ENCODE results near the gene UBL4B. TPM values are rescaled to one million over a fixed set of nuclear protein-coding genes. Genes with fewer than 3 reads are reported as not detected.

Gene UBL4B
- total and polyA plus RNA-seq, 2 experiments from 2014 or later, result not detected

- H3K27ac Mint-ChIP-seq, result no peak overlapping the region
- peaks cover 29% of the 10 kb centered on the region for H3K9me3 Mint-ChIP-seq
- H3K36me3 Mint-ChIP-seq (ENCODE audit: low read depth), result peaks cover 8% of the 10 kb centered on the region
- peaks cover 20% of the 10 kb centered on the region for H3K27me3 Mint-ChIP-seq (ENCODE audit: insufficient read depth, low read depth, poor library complexity)
- DNase-seq (ENCODE audit: low spot score), result no peak
- H3K36me3 ChIP-seq (ENCODE audit: insufficient read depth), result no peaks in the 10 kb centered on the region
- no peaks in the 10 kb centered on the region; the same call in 1 of the 2 replicates for H3K4me1 ChIP-seq (ENCODE audit: insufficient read depth)
- 0 out of 2 replicates have a peak, but pooled peaks cover 8% of the 10 kb centered on the region for H3K9me2 ChIP-seq (ENCODE audit: insufficient read depth)
- TF ChIP-seq STAT1 (IDR thresholded peaks at IDR 0.05; ENCODE audit: unreplicated experiment) (no peak), JUNB (IDR thresholded peaks at IDR 0.05; ENCODE audit: unreplicated experiment) (no peak), ZNF462 (CRISPR knock-in tag; IDR thresholded peaks at IDR 0.05) (no peak), REST (IDR thresholded peaks at IDR 0.05; ENCODE audit: unreplicated experiment) (no peak), POLR2AphosphoS5 (IDR thresholded peaks at IDR 0.05; ENCODE audit: low read depth) (no peak), CTCF (conservative IDR thresholded peaks at IDR 0.05; ENCODE audit: low read depth in 2 of 2) (no peak), ETS1 (IDR thresholded peaks at IDR 0.05) (no peak), EZH2phosphoT487 (IDR thresholded peaks at IDR 0.05; ENCODE audit: unreplicated experiment) (no peak), EZH2 (IDR thresholded peaks at IDR 0.05; ENCODE audit: low read depth, unreplicated experiment) (no peak), CREB1 (CRISPR knock-in tag; IDR thresholded peaks at IDR 0.05; ENCODE audit: low read depth) (no peak), ZNF331 (CRISPR knock-in tag; IDR thresholded peaks at IDR 0.05; ENCODE audit: low read depth) (no peak), ZNF114 (CRISPR knock-in tag; IDR thresholded peaks at IDR 0.05) (no peak), NANOG (IDR thresholded peaks at IDR 0.05; ENCODE audit: borderline replicate concordance) (no peak)
- H3K27ac ChIP-seq (ENCODE audit: low read depth), result no peak overlapping the region
- H3K4me3 Mint-ChIP-seq, result no peak overlapping the region
- ATAC-seq, result no peak
- no peak overlapping the region for H3K4me2 ChIP-seq
- H3K4me3 ChIP-seq, result no peak overlapping the region
- no peaks in the 10 kb centered on the region for H3F3A ChIP-seq (replicated peaks; ENCODE audit: low read depth)
- H3K4me1 Mint-ChIP-seq, result no peaks in the 10 kb centered on the region; the same call in 1 of the 3 replicates
- H4K20me1 ChIP-seq (replicated peaks; ENCODE audit: insufficient read depth), result no peaks in the 10 kb centered on the region
- no peaks in the 10 kb centered on the region for H3K79me2 ChIP-seq (replicated peaks; ENCODE audit: insufficient read depth)
- H3K27me3 ChIP-seq (ENCODE audit: insufficient read depth), result no peaks in the 10 kb centered on the region
- no peak overlapping the region for H2AFZ ChIP-seq
Observed at GRCh38 chr1:110120960-110121561, 8.8 kb downstream of the UBL4B start.
